ENCODE data around the gene GRHL3. TPM values are rescaled to one million over a fixed set of nuclear protein-coding genes. Genes with fewer than 3 reads are reported as not detected.

GRHL3 gene
- total and polyA plus RNA-seq, 2 donors (not counting 3 experiments of a cell fraction or from before 2014, with no cell fraction given), result not detected

- Histone ChIP-seq H3K9ac (replicated peaks; ENCODE audit: extremely low read depth, insufficient read depth, low read length) (peak overlapping the region; percentile 27), H3K4me3 (replicated peaks in 1 of 3; ENCODE audit: insufficient read depth in 1 of 3, low read depth in 1 of 3, low read length in 3 of 3) (peak overlapping the region in 1 of 3 experiments; percentile 30), H3K79me2 (ENCODE audit: control insufficient read depth, insufficient read depth, low read length) (no peaks in the 10 kb centered on the region), H4K20me1 (replicated peaks; ENCODE audit: control insufficient read depth, extremely low read depth, insufficient read depth, low read length) (no peaks in the 10 kb centered on the region), H3K27me3 (ENCODE audit: control insufficient read depth in 2 of 2, insufficient read depth in 2 of 2, low read length in 2 of 2) (no peaks in the 10 kb centered on the region), H3K4me2 (ENCODE audit: insufficient read depth, low read length) (peak overlapping the region; percentile 64), H2AFZ (ENCODE audit: low read depth, low read length) (peak overlapping the region; percentile 70), H3K9me1 (replicated peaks; ENCODE audit: control insufficient read depth, extremely low read depth, insufficient read depth, low read length) (no peaks in the 10 kb centered on the region), H3K4me1 (ENCODE audit: control insufficient read depth, extremely low read depth, insufficient read depth, low read length) (peaks cover 17% of the 10 kb centered on the region), H3K9me3 (replicated peaks; ENCODE audit: control insufficient read depth, insufficient read depth, low read length) (no peaks in the 10 kb centered on the region), H3K27ac (ENCODE audit: insufficient read depth, low read depth, low read length) (peak overlapping the region; percentile 47), H3K36me3 (ENCODE audit: control insufficient read depth in 2 of 2, extremely low read depth in 1 of 2, insufficient read depth in 2 of 2, low read length in 2 of 2) (no peaks in the 10 kb centered on the region)
- peak; percentile 75 for DNase-seq (ENCODE audit: low read depth, low spot score)
- FAIRE-seq, result peak; percentile 92
- CTCF ChIA-PET, result interaction anchor here (0.6 to 8.2 kb wide), 9 partner anchors 10 to 185 kb away, joined by 3 to 132 read pairs (median 4); no protein-coding TSS in a partner anchor
- POLR2A ChIA-PET, result no interaction called here
- intact Hi-C loops (cut with micrococcal nuclease), result no loop called here
- no TSS peak for BruUV-seq (replicated peaks)
- dilution Hi-C loops (cut with MboI; ENCODE audit: extremely low pct_ligation_motif_present, low sequenced_read_pairs), result no loop called here
- TF ChIP-seq, protein P1, sequence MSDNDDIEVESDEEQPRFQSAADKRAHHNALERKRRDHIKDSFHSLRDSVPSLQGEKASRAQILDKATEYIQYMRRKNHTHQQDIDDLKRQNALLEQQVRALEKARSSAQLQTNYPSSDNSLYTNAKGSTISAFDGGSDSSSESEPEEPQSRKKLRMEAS (IDR thresholded peaks at IDR 0.05; ENCODE audit: insufficient read depth, insufficient read length), result no peak
- TF ChIP-seq FOS (IDR thresholded peaks at IDR 0.05; ENCODE audit: borderline replicate concordance, insufficient read depth, low read length), result peak; percentile 60
Observed at GRCh38 chr1:24384251-24385090, 65.3 kb downstream of the GRHL3 start.

DNA sequence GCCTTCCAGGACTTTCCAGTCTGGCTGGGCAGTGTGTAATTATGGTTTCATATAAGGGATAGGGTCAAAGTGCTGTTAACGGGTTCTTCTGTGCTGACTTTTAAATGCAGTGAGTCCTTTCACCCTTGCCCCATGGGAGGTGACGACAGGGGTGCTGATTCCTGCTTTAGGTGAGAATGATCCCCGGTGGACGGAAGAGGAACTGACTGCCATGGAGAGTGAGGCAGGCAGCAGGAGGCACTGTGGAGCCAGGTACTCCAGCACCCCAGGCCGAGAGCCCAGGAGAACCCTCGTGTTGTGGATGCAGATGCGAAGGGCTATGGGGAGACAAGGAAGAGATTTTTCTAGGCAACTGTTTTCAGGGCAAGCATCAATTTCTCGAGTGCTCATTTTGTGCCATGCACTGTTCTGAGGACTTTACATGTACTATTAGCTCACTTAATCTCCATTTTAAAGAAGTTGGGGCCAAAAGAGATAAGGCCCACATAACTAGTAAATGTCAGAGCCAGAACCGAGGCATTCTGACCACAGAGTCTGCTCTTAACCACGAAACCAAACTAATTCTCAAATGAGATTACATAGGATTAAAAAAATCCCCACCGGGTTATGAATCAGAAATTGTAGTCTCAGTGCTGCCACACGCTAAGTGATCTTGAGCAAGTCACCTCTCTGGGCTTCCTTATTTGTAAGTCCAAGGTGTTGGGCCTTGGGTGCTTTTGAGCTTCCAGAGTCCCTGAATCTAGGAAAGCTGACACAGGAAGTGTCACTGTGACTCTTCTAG is 66.2 kb downstream of the GRHL3 start:
- Histone ChIP-seq H4K20me1 (replicated peaks; ENCODE audit: control insufficient read depth, extremely low read depth, insufficient read depth, low read length) (no peaks in the 10 kb centered on the region), H3K4me3 (replicated peaks in 1 of 3; ENCODE audit: insufficient read depth in 1 of 3, low read depth in 1 of 3, low read length in 3 of 3) (no peak overlapping the region), H3K4me1 (ENCODE audit: control insufficient read depth, extremely low read depth, insufficient read depth, low read length) (peaks cover 23% of the 10 kb centered on the region), H3K36me3 (ENCODE audit: control insufficient read depth in 2 of 2, extremely low read depth in 1 of 2, insufficient read depth in 2 of 2, low read length in 2 of 2) (no peaks in the 10 kb centered on the region), H3K9ac (replicated peaks; ENCODE audit: extremely low read depth, insufficient read depth, low read length) (no peak overlapping the region), H3K9me3 (replicated peaks; ENCODE audit: control insufficient read depth, insufficient read depth, low read length) (no peaks in the 10 kb centered on the region), H3K4me2 (ENCODE audit: insufficient read depth, low read length) (no peak overlapping the region), H3K79me2 (ENCODE audit: control insufficient read depth, insufficient read depth, low read length) (no peaks in the 10 kb centered on the region), H3K27ac (ENCODE audit: insufficient read depth, low read depth, low read length) (no peak overlapping the region), H3K27me3 (ENCODE audit: control insufficient read depth in 2 of 2, insufficient read depth in 2 of 2, low read length in 2 of 2) (no peaks in the 10 kb centered on the region), H2AFZ (ENCODE audit: low read depth, low read length) (no peak overlapping the region), H3K9me1 (replicated peaks; ENCODE audit: control insufficient read depth, extremely low read depth, insufficient read depth, low read length) (no peaks in the 10 kb centered on the region)
- CTCF ChIA-PET, result interaction anchor here (1.0 to 8.2 kb wide), 3 partner anchors 12 to 186 kb away, joined by 3 to 132 read pairs (median 3); no protein-coding TSS in a partner anchor
- dilution Hi-C loops (cut with MboI; ENCODE audit: extremely low pct_ligation_motif_present, low sequenced_read_pairs) (no loop called here), intact Hi-C loops (cut with micrococcal nuclease) (no loop called here)
- FAIRE-seq, result no peak
- BruUV-seq (replicated peaks), result no TSS peak
- no peak for TF ChIP-seq EZH2 (IDR thresholded peaks at IDR 0.05; ENCODE audit: borderline replicate concordance, low read depth, low read length, severe bottlenecking)
- no peak for TF ChIP-seq JUN (IDR thresholded peaks at IDR 0.05; ENCODE audit: borderline replicate concordance, insufficient read depth, insufficient read length, low read depth)
- TF ChIP-seq CTCF (IDR thresholded peaks at IDR 0.05; ENCODE audit: extremely low read depth in 1 of 2, insufficient read depth in 1 of 2, low read depth in 1 of 2, low read length in 2 of 2), result peak; percentile 46 to 61
- POLR2A ChIA-PET, result no interaction called here
- no peak for DNase-seq (ENCODE audit: low read depth, low spot score)
